Transverse colon (tissue), 4 donors: ENCODE measurements around the gene NEDD4L.

Experiments
- POLR2AphosphoS5 ChIP-seq, 3 donors: sonication (generic); formaldehyde crosslinking; IDR thresholded peaks; one replicate each; pipeline ENCODE4 v1.6.1; 2016; ENCODE audit warnings: antibody characterized with exemption in 3 of 3
- TF ChIP-seq, protein P1 (sequence below), 5 experiments: fragments of 200-600 bp in 3 of 5; fragments of 450-650 bp in 2 of 5; sonication (generic) in 3 of 5; IDR thresholded peaks; 1 replicate in 2 of 5; 2 replicates in 3 of 5; pipeline ENCODE4 v1.5.1; 2016 to 2017; ENCODE audit warnings: antibody characterized with exemption in 5 of 5, inconsistent platforms in 3 of 5, mild to moderate bottlenecking in 2 of 5, moderate library complexity in 1 of 5

DNA sequence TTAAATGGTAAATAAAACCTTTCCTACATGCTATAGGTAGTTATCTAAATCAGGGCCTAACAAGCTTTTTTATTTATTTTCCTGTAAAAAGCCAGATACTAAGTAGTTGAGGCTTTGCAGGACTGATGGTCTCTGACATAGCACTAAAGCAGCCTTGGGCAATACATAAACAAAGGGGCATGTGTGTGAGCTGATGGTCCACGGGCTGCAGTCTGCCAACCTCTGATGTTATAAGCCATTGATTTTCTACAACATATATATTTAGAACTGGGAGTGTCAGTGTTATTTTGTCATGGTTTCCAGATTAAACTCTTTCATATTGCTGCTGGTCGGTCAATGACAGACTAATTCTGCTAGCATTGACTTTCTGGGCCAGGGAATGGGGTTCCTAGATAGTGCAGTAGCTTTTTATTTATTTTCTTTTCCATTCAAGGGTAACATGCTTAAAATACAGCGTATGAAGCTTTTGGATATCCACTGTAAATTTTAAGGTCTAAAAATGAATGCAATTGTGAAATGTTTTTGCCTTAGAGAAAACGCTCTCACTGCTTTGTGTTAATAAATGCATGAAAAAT lies 134.0 kb downstream of the NEDD4L start:
- TF ChIP-seq, protein P1, sequence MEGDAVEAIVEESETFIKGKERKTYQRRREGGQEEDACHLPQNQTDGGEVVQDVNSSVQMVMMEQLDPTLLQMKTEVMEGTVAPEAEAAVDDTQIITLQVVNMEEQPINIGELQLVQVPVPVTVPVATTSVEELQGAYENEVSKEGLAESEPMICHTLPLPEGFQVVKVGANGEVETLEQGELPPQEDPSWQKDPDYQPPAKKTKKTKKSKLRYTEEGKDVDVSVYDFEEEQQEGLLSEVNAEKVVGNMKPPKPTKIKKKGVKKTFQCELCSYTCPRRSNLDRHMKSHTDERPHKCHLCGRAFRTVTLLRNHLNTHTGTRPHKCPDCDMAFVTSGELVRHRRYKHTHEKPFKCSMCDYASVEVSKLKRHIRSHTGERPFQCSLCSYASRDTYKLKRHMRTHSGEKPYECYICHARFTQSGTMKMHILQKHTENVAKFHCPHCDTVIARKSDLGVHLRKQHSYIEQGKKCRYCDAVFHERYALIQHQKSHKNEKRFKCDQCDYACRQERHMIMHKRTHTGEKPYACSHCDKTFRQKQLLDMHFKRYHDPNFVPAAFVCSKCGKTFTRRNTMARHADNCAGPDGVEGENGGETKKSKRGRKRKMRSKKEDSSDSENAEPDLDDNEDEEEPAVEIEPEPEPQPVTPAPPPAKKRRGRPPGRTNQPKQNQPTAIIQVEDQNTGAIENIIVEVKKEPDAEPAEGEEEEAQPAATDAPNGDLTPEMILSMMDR (IDR thresholded peaks at IDR 0.05): no peak
- TF ChIP-seq POLR2AphosphoS5 (IDR thresholded peaks at IDR 0.05): no peak
